HCT116 (cell line): ENCODE results near the gene CCDC57. TPM values are rescaled to one million over a fixed set of nuclear protein-coding genes. Genes with fewer than 3 reads are reported as not detected.

Source experiments
- ATAC-seq: fragments of 200-7000 bp; cut with Tn5 transposase; 2 replicates; pipeline ENCODE4 v1.9.1; 2020; ENCODE audit warnings: mild to moderate bottlenecking, moderate library complexity
- BruUV-seq: library from RNA; stranded (reverse); fragments of 400-500 nt; replicated peaks from 2 replicates; lab custom pipeline; 2021; lab: Mats Ljungman, UMichigan
- CTCF ChIA-PET: fragments of 300-600 bp; sonication (Branson Sonifier 250); formaldehyde crosslinking; loops from one replicate; lab custom pipeline; 2021; ENCODE audit warnings: antibody characterized with exemption; lab: Charles Lee
- POLR2A ChIA-PET: fragments of 300-600, 350-600 bp; sonication (Branson Sonifier 250); formaldehyde crosslinking; loops from one replicate; lab custom pipeline; 2021; ENCODE audit warnings: antibody characterized with exemption; lab: Charles Lee
- RAD21 ChIA-PET, 2 experiments: fragments of 300-600 bp; sonication (Branson Sonifier 250); formaldehyde crosslinking; loops; one replicate each; lab custom pipeline; 2023; ENCODE audit warnings: low total read pairs in 2 of 2; ENCODE audit not compliant: uncharacterized antibody in 2 of 2, unreplicated experiment in 2 of 2, low non-redundant PET in 1 of 2; lab: Charles Lee
- DNase-seq: peaks from one replicate; pipeline ENCODE4 v3.0.0-alpha.2; 2010; ENCODE audit warnings: low read depth, low spot score
- H2AFZ ChIP-seq: fragments of 200-600 bp; shearing (Covaris generic), sonication (generic); 2 replicates; pipeline ENCODE4 v1.6.1; 2017; ENCODE audit warnings: low read depth, mixed run types, mixed read lengths, antibody characterized with exemption, low read length; ENCODE audit not compliant: poor library complexity, severe bottlenecking
- H3K27ac ChIP-seq: 2 replicates; pipeline ENCODE4 v1.5.1; 2012; ENCODE audit warnings: low read depth, low read length
- H3K27me3 ChIP-seq: fragments of 200-600 bp; sonication (generic); 2 replicates; pipeline ENCODE4 v1.6.1; 2016; ENCODE audit warnings: mixed run types, low read length, mixed read lengths; ENCODE audit not compliant: insufficient read depth
- H3K36me3 ChIP-seq, 2 experiments: fragments of 200-500 bp in 1 of 2; fragments of 200-600 bp in 1 of 2; sonication (Bioruptor generic) in 1 of 2; sonication (generic) in 1 of 2; 2 replicates each; pipeline versions ENCODE4 v1.5.1 to v1.6.1; 2014 to 2016; ENCODE audit warnings: low read length in 2 of 2, inconsistent platforms in 1 of 2, mixed read lengths in 1 of 2, mixed run types in 1 of 2; ENCODE audit not compliant: insufficient read depth in 2 of 2, control insufficient read depth in 1 of 2
- H3K4me1 ChIP-seq, 2 experiments: fragments of 200-600 bp in 1 of 2; sonication (generic) in 1 of 2; 2 replicates each; pipeline versions ENCODE4 v1.5.1 to v1.6.1; 2012 to 2017; ENCODE audit warnings: low read length in 2 of 2, inconsistent platforms in 1 of 2, mild to moderate bottlenecking in 1 of 2, mixed read lengths in 1 of 2, mixed run types in 1 of 2, moderate library complexity in 1 of 2; ENCODE audit not compliant: insufficient read depth in 2 of 2, control insufficient read depth in 1 of 2
- H3K4me2 ChIP-seq: fragments of 200-600 bp; sonication (generic); 2 replicates; pipeline ENCODE4 v1.6.1; 2017; ENCODE audit warnings: mixed run types, low read length, mixed read lengths
- H3K4me3 ChIP-seq, 2 experiments: fragments of 200-600 bp in 1 of 2; sonication (generic) in 1 of 2; replicated peaks in 1 of 2; 2 replicates each; pipeline ENCODE4 v1.5.1; 2011 to 2016; ENCODE audit warnings: low read length in 2 of 2, control low read depth in 1 of 2, low read depth in 1 of 2, mild to moderate bottlenecking in 1 of 2, mixed read lengths in 1 of 2, mixed run types in 1 of 2
- H3K79me2 ChIP-seq: fragments of 200-600 bp; sonication (generic); 2 replicates; pipeline ENCODE4 v1.6.1; 2017; ENCODE audit warnings: mild to moderate bottlenecking, mixed run types, low read length, moderate library complexity, mixed read lengths; ENCODE audit not compliant: insufficient read depth
- H3K9ac ChIP-seq: fragments of 200-600 bp; sonication (generic); 2 replicates; pipeline ENCODE4 v1.6.1; 2016; ENCODE audit warnings: low read length, mixed read lengths
- H3K9me2 ChIP-seq: fragments of 200-600 bp; sonication (generic), shearing (Covaris generic); 2 replicates; pipeline ENCODE4 v1.6.1; 2017; ENCODE audit warnings: mixed run types, mild to moderate bottlenecking, moderate library complexity; ENCODE audit not compliant: insufficient read depth
- H3K9me3 ChIP-seq, 2 experiments: fragments of 200-500 bp in 1 of 2; fragments of 200-600 bp in 1 of 2; sonication (Bioruptor generic) in 1 of 2; sonication (generic) in 1 of 2; 2 replicates each; pipeline ENCODE4 v1.6.1; 2014 to 2017; ENCODE audit warnings: low read length in 2 of 2, mixed read lengths in 2 of 2, inconsistent platforms in 1 of 2, low read depth in 1 of 2, mild to moderate bottlenecking in 1 of 2, mixed run types in 1 of 2, moderate library complexity in 1 of 2; ENCODE audit not compliant: control insufficient read depth in 1 of 2, insufficient read depth in 1 of 2
- H4K20me1 ChIP-seq: fragments of 200-600 bp; sonication (generic), shearing (Covaris generic); 2 replicates; pipeline ENCODE4 v1.6.1; 2017; ENCODE audit warnings: mixed run types, mild to moderate bottlenecking, moderate library complexity; ENCODE audit not compliant: insufficient read depth
- CEBPB ChIP-seq: IDR thresholded peaks from 2 replicates; pipeline ENCODE4 v1.6.1; 2012; ENCODE audit warnings: low read depth
- CTCF ChIP-seq, 3 experiments: fragments of 200-600 bp in 1 of 3; sonication (generic) in 1 of 3; IDR thresholded peaks in 2 of 3; conservative IDR thresholded peaks in 1 of 3; 2 replicates each; pipeline ENCODE4 v1.5.1; 2012 to 2017; ENCODE audit warnings: low read depth in 2 of 3, low read length in 2 of 3, antibody characterized with exemption in 1 of 3, borderline replicate concordance in 1 of 3, control low read depth in 1 of 3, mild to moderate bottlenecking in 1 of 3, mixed read lengths in 1 of 3, mixed run types in 1 of 3, moderate library complexity in 1 of 3; ENCODE audit not compliant: insufficient read depth in 1 of 3
- EGR1 ChIP-seq: IDR thresholded peaks from 2 replicates; pipeline ENCODE4 v1.6.1; 2012; ENCODE audit warnings: low read depth
- EZH2phosphoT487 ChIP-seq: fragments of 200-600 bp; IDR thresholded peaks from 2 replicates; pipeline ENCODE4 v1.6.1; 2018; ENCODE audit warnings: antibody characterized with exemption, borderline replicate concordance
- FOSL1 ChIP-seq: IDR thresholded peaks from 2 replicates; pipeline ENCODE4 v1.6.1; 2012; ENCODE audit warnings: low read depth
- SIN3A ChIP-seq: IDR thresholded peaks from 2 replicates; pipeline ENCODE4 v1.6.1; 2012; ENCODE audit warnings: low read depth
- SP1 ChIP-seq: IDR thresholded peaks from 2 replicates; pipeline ENCODE4 v1.6.1; 2012; ENCODE audit warnings: low read depth
- SRF ChIP-seq: IDR thresholded peaks from 2 replicates; pipeline ENCODE4 v1.6.1; 2012; ENCODE audit warnings: low read depth
- TCF7L2 ChIP-seq: IDR thresholded peaks from 2 replicates; pipeline ENCODE4 v1.7.0; 2011; ENCODE audit warnings: borderline replicate concordance, inconsistent platforms; ENCODE audit not compliant: insufficient read depth, insufficient read length; ENCODE audit errors: extremely low read depth
- YY1 ChIP-seq: IDR thresholded peaks from 2 replicates; pipeline ENCODE4 v1.6.1; 2011; ENCODE audit warnings: low read length, low read depth, moderate library complexity, mild to moderate bottlenecking; ENCODE audit not compliant: insufficient replicate concordance; ENCODE audit errors: extremely low read depth
- ZNF274 ChIP-seq: fragments of 200-500 bp; sonication (Bioruptor generic); IDR thresholded peaks from 2 replicates; pipeline ENCODE4 v1.6.1; 2014; ENCODE audit warnings: mild to moderate bottlenecking, low read depth, low read length, inconsistent platforms
- intact Hi-C: fragments of 100-400 bp; cut with micrococcal nuclease; formaldehyde crosslinking; loops from 2 replicates; pipeline ENCODE4 v1.10.0; 2022
- total RNA-seq: library from RNA; stranded (reverse); gene quantifications from one replicate; pipeline ENCODE4 v1.2.1, GENCODE V29; 2021; ENCODE audit not compliant: unreplicated experiment

Gene CCDC57
- total RNA-seq, 1 experiment from 2014 or later: 143 TPM

DNA sequence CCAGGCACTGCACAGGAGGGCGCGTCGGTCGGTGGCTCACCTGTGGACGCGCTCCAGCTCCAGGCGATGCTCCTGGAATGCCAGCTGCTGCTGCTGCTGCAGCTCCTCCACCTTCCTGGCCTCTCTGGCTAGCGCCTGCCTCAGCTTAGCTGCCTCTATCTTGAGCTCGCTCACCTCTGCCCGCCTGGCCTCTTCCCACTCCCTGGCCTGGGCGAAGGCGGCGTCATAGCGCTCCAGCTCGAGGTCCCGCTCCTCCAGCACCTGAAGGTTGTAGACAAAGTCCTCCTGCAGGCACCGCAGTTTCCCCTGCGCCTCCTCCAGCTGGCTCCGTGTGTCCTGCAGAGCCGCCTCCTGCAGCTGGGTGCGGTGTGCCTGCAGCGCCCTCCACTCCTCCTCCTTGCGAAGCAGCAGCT lies 11.1 kb downstream of the CCDC57 start:
- Histone ChIP-seq H3K36me3 (peaks cover 25% of the 10 kb centered on the region in 2 experiments; a peak in 3 of 4 replicates), H4K20me1 (no peaks in the 10 kb centered on the region), H3K9me3 (no peaks in the 10 kb centered on the region), H3K4me2 (no peak overlapping the region), H3K9me2 (no peaks in the 10 kb centered on the region), H3K27me3 (no peaks in the 10 kb centered on the region), H3K4me3 (no peak overlapping the region), H2AFZ (no peak overlapping the region), H3K4me1 (peaks cover 28 to 30% of the 10 kb centered on the region in 2 experiments), H3K27ac (no peak overlapping the region), H3K79me2 (peaks cover 5% of the 10 kb centered on the region; the same call in 1 of the 2 replicates), H3K9ac (no peak overlapping the region)
- ChIA-PET RAD21 (no interaction called here), CTCF (interaction anchor here (0.9 kb wide), 1 partner anchor 34 kb away, joined by 3 read pairs; no protein-coding TSS in a partner anchor), POLR2A (no interaction called here)
- TF ChIP-seq FOSL1 (no peak), TCF7L2 (no peak), ZNF274 (no peak), SRF (no peak), SIN3A (no peak), CTCF (IDR thresholded peaks at IDR 0.05 in 2 of 3, conservative IDR thresholded peaks at IDR 0.05 in 1 of 3; ENCODE audit: borderline replicate concordance in 1 of 3, insufficient read depth in 1 of 3, low read depth in 2 of 3, low read length in 2 of 3) (no peak), EZH2phosphoT487 (no peak), EGR1 (no peak), SP1 (no peak), CEBPB (no peak), YY1 (no peak)
- no TSS peak for BruUV-seq
- ATAC-seq (no peak), DNase-seq (no peak)
- intact Hi-C loops: no loop called here
